ENCODE results near the gene EFNA1. TPM values are rescaled to one million over a fixed set of nuclear protein-coding genes. Genes with fewer than 3 reads are reported as not detected.

The EFNA1 gene
- total and polyA plus RNA-seq, 2 experiments from 2014 or later: 3.2 to 5.1 TPM

GRCh38 chr1:155136748-155137147, 9.1 kb downstream of the EFNA1 start:
- Mint-ChIP-seq H3K36me3 (ENCODE audit: low read depth) (peaks cover 19% of the 10 kb centered on the region), H3K4me3 (peak overlapping the region; percentile 94), H3K27ac (no peak overlapping the region; the same call in 1 of the 2 replicates), H3K27me3 (ENCODE audit: insufficient read depth, low read depth, poor library complexity) (peaks cover 17% of the 10 kb centered on the region), H3K4me1 (peaks cover 13% of the 10 kb centered on the region), H3K9me3 (no peaks in the 10 kb centered on the region)
- H3K36me3 ChIP-seq (ENCODE audit: insufficient read depth): no peaks in the 10 kb centered on the region
- no peak for TF ChIP-seq EZH2phosphoT487 (IDR thresholded peaks at IDR 0.05; ENCODE audit: unreplicated experiment)
- TF ChIP-seq CTCF (conservative IDR thresholded peaks at IDR 0.05; ENCODE audit: low read depth in 2 of 2): no peak
- no peak for TF ChIP-seq POLR2AphosphoS5 (IDR thresholded peaks at IDR 0.05; ENCODE audit: low read depth)
- TF ChIP-seq NANOG (IDR thresholded peaks at IDR 0.05; ENCODE audit: borderline replicate concordance): no peak
- no peak for TF ChIP-seq ZNF462 (CRISPR knock-in tag; IDR thresholded peaks at IDR 0.05)
- TF ChIP-seq ZNF114 (CRISPR knock-in tag; IDR thresholded peaks at IDR 0.05): no peak
- TF ChIP-seq ETS1 (IDR thresholded peaks at IDR 0.05): no peak
- no peak for TF ChIP-seq CREB1 (CRISPR knock-in tag; IDR thresholded peaks at IDR 0.05; ENCODE audit: low read depth)
- H4K20me1 ChIP-seq (replicated peaks; ENCODE audit: insufficient read depth): peaks cover 13% of the 10 kb centered on the region
- peak overlapping the region; percentile 95; the same call in 1 of the 2 replicates for H3K27ac ChIP-seq (ENCODE audit: low read depth)
- H3K9me2 ChIP-seq (ENCODE audit: insufficient read depth): no peaks in the 10 kb centered on the region
- H3K79me2 ChIP-seq (replicated peaks; ENCODE audit: insufficient read depth): peaks cover 22% of the 10 kb centered on the region
- H3F3A ChIP-seq (replicated peaks; ENCODE audit: low read depth): peaks cover 28% of the 10 kb centered on the region
- 0 out of 2 replicates have a peak overlapping the region, but pooled peaks have one; percentile 88 for H2AFZ ChIP-seq
- peaks cover 16% of the 10 kb centered on the region for H3K4me1 ChIP-seq (ENCODE audit: insufficient read depth)
- peak overlapping the region; percentile 82 for H3K4me3 ChIP-seq
- DNase-seq (ENCODE audit: low spot score) (peak; percentile 25), ATAC-seq (no peak)
- peak overlapping the region; percentile 95 for H3K4me2 ChIP-seq
- H3K27me3 ChIP-seq (ENCODE audit: insufficient read depth): peaks cover 5% of the 10 kb centered on the region

Measured in GM23338 (cell line).